CD4-positive, alpha-beta T cell treated with Interleukin-6 at 100 ng/mL for 8 hours (primary cell): ENCODE data around the gene NCKAP5.

Experiments
- DNase-seq: peaks from one replicate; pipeline ENCODE4 v3.0.0-alpha.2; 2020; ENCODE audit warnings: mixed read lengths, low spot score

The NCKAP5 gene

DNA sequence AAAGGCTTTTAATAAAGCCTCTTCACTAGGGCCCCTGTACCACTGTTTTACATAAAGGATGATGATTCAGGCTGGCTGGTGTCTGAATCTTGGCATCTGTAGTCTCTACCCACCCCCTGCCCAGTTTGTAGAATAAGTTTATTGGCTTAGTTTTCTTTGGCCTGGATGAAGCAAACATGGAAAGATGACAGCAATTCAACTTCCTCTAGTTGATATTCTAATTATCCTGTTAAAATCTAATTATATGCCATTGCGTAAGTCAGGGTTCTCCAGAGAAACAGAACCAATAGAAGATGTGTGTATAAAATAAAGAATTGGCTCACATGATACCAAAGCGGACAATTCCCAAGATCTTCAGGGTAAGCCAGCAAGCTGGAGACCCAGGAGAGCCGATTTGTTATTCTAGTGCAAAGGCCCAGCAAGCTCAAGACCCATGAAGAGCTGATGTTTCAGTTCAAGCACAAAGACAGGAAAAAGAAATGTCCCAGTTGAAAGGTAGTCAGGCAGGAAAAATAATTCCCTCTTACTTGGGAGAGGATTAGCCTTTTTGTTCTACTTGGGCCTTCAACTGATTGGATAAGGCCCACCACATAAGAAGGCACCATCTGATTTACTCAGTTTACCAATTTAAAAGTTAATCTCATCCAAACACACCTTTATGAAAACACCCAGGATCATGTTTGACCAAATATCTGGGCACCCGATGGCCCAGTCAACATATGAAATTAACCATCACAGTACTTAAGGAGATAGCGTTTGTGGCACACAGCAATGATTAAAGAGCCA lies 815.6 kb downstream of the NCKAP5 start:
- DNase-seq: no peak

GRCh38 chr2:132751836-132752235 lies 816.4 kb downstream of the NCKAP5 start:
- no peak for DNase-seq

- no peak for DNase-seq
Observed at GRCh38 chr2:132750606-132751005, 817.7 kb downstream of the NCKAP5 start.

DNA sequence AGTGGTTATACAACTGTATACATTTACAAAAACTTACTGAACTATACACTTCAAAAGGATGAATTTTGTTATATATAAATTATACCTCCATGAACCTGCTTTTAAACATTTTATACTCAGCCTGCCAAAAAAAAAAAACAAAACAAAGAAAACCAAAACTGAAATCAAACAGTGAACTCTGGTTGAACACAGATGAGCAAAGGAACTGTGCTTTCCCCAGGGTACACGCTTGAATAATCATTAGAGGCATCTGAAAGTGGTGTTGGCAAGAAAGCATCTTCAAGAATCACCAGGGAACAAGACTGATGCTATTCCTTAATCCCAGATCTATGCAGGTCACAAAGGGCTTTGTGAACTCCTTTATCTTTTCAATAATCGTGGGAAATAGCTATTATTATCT lies 821.2 kb downstream of the NCKAP5 start:
- no peak for DNase-seq

- no peak for DNase-seq
Observed at GRCh38 chr2:132741754-132742153, 826.5 kb downstream of the NCKAP5 start.

DNA sequence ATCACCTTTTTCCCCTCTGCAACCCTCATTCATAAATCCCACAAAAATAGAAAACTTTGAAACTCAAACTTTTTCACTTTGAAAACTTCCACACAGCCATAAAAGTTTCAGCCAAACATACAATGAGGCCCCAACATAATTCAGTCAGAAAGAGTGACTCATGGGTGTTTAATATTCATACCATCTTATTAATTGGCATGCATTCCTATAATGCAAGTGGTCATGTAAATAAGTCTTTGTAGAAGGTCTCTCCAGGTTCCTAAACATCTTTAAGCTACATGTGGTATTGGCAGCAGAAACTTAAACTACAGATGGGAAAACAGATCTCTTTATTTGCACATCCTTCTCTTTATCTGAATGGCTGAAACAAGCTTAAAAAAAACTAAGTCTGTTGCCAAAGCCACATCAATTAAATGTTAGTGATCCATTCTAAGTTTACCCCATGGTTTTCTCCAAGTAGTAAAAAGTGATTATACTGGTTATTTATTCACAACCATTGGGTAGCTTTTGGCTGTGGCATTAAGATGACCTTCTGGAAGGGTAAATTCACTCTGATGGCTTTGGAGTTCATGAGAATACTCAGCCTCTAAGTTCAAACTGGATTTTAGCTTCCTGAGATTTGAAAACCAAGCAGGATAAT lies 828.1 kb downstream of the NCKAP5 start:
- DNase-seq: no peak

- no peak for DNase-seq
Observed at GRCh38 chr2:132738223-132738622, 830.0 kb downstream of the NCKAP5 start.

- DNase-seq: no peak
Observed at GRCh38 chr2:132736059-132736458, 832.2 kb downstream of the NCKAP5 start.

DNA sequence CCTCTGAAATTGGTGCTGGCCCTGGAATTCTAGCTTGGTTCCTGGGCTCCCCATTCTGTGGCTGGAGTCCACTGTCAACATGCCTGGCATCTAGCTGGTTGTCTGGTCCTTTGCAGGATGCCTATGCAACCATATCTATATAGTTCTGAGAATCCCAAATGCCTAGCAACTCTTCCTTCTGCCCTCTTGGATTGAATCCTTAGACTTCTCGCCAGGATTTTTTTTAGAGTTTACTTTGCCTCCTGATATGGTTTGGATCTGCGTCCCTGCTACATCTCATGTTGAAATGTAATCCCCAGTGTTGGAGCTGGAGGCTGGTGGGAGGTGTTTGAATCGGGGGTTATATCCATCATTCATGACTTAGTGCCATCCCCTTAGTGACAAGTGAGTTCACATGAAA lies 833.3 kb downstream of the NCKAP5 start:
- DNase-seq: no peak

GRCh38 chr2:132733094-132733493 lies 835.2 kb downstream of the NCKAP5 start:
- no peak for DNase-seq

- no peak for DNase-seq
Observed at GRCh38 chr2:132732694-132733093, 835.6 kb downstream of the NCKAP5 start.

DNA sequence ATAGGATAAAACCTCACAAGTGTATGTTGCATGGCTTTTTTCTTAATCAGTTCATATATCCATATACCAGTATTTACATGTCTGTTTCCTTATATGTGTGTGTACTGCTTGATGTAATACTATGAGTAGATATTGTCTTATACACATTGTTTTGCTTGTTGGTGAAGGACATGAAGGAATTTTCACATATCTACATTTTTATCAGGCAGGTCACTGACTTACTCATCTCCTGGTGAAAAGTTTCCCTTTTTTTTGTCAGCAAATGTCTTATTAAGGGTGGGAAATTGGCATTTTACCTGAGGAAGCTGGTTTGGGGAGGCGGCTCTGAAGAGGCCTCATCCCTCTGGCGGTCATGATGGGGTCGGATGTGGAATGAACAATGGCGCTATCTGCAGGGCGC lies 836.8 kb downstream of the NCKAP5 start:
- no peak for DNase-seq

GRCh38 chr2:132730611-132731010 lies 837.7 kb downstream of the NCKAP5 start:
- DNase-seq: no peak

DNA sequence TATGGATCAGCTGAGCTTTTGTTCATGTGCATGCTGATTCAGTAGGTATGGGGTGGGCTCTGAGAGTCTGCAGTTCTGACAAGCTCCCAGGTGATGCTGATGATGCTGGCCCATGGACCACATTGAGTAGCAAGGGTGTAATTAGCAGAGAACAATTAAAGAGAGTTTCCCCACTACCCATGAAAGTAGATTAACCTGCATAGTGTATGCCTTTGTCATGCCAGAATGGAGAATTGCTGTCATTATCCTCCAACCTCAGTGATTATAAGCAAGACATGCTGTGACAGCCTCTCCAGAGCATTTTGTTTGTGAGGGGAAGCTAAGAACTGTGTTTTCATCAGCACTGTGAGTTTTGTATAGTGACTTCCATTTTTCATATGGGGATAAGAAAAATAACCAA lies 838.7 kb downstream of the NCKAP5 start:
- DNase-seq: no peak

- DNase-seq: no peak
Observed at GRCh38 chr2:132726155-132726554, 842.1 kb downstream of the NCKAP5 start.

- DNase-seq: no peak
Observed at GRCh38 chr2:132725748-132726147, 842.5 kb downstream of the NCKAP5 start.

DNA sequence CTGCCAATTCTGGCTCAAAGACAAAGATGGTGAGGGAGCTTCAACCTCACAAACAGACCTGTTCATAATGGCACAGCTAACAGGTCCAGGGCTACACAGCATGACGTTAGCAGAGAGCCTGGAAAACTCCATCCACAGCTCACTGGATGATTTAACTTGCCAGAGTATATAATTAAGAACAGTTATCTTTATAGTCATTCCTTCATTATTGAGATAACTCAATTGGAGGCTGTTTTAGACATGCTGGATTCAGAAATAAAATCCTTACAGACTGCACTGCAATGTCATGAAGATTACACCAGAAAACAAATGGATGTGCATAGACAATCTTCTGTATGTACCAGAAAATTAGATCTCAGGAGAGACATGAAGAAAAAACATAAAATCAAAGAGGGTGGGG lies 843.1 kb downstream of the NCKAP5 start:
- no peak for DNase-seq

GRCh38 chr2:132721938-132722337 lies 846.3 kb downstream of the NCKAP5 start:
- DNase-seq: no peak

DNA sequence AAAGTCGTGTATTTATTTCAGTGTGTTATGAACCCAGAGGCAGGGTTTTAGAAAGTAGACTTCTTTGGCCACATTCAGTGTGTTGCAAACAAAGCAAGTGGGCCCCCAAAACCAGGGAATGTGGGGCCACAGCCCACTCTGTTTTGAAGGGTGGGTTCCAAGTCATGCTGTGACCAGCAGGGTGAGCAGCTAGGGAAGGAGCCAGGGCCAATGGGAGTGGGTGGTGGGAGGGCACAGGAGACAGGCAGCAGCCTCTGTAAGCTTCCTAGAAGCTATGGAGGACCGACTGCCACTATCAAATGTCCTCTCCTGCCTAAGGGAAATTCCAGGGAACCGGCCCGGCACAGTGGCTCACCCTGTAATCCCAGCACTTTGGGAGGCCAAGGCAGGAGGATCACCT lies 847.9 kb downstream of the NCKAP5 start:
- DNase-seq: no peak

DNA sequence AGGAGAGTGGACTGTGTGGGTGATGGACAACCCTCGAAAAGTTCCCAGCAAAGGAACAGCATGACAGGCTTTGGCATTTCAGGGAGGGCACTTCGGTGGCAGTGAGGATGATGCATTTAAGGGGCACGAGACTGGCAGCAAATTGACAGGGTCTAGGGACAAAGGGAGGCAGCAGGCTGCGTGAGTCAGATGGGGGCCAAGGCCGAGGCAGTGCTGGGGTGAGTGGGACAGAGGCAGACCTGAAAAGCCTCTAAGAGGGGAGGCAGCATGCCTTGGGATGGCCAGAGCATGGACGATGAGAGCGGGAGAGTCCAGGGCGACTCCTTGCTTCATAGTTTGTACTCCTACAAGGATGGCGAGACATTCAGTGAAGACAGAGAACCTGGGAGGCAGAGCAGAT lies 848.8 kb downstream of the NCKAP5 start:
- no peak for DNase-seq

DNA sequence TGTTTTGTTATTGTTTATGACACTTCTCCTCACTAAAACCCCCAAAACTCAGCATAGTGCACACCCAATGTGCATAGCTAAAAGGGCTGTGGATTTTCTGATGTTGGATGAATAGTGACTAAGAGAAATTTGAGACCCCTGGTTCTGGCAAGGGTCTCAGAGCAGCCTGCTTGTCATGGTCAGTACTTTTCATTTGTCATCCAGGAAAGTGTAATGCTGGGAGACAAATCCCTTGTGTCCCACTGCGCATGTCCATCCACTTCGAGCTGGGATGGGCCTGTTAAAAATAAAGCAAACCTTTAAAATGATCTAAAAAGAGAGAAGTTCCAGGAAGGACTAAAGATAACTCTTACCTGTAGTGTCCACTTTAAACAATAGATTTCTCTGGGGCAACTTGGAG lies 851.3 kb downstream of the NCKAP5 start:
- DNase-seq: no peak

DNA sequence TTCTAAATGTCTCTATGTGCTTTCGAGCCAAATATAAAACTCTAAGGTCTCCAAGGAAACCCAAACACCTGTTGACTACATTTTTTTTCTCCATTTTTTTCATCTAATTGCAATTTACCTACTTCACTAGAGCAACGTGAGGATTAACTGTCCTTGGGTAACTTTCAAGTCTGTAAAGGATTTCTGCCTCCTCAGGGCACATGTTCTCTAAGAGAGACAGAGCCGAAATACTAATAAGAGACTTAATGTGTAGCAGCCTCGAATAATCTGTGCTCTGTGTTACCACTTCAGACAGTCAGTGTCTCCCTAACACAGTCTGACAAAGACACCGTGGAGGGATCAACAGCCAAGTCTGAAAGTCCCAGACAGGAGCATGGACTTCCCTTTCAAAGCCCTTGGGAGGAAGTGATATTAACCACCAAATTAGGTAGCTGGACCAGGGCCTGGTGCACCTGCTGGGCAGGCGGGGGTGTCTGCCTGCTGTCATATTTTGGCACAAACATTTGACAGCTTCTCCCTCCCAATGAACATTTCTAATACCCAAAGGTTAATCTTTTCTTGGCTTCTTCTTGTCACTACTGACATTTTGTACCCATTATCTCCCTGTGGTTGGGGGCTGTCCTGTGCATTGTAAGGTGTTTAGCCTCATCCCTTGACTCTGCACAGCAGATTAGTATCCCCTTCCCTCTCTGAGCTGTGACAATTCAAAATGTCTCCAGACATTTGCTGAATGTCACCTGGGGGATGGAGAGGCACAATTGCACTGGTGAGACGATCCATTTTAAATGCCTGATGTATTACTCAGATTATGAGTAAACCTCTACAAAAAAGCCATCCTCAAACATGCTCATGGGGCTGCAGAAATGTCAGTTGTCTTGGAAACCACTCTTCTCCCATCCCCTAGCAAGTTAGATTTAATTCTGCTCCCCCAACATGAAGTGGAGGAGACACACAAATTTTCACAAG lies 852.6 kb downstream of the NCKAP5 start:
- DNase-seq: no peak

GRCh38 chr2:132703396-132703795 lies 864.9 kb downstream of the NCKAP5 start:
- no peak for DNase-seq
